Activated T-helper 17 cell treated with anti-CD3 and anti-CD28 coated beads, Interleukin-2, amount 50 U/mL, for 72 hours (primary cell): ENCODE data around the gene SLC6A2. TPM values are rescaled to one million over a fixed set of nuclear protein-coding genes. Genes with fewer than 3 reads are reported as not detected.

Experiments
- ATAC-seq: fragments of 150-1000 bp; cut with Tn5 transposase; replicated peaks from 2 replicates; pipeline ENCODE4 v1.10.0; 2021; ENCODE audit warnings: mild to moderate bottlenecking, moderate library complexity
- H3K27ac Mint-ChIP-seq: one replicate; pipeline ENCODE4 v1.8.0; 2022; ENCODE audit warnings: mixed read lengths
- H3K27me3 Mint-ChIP-seq: one replicate; pipeline ENCODE4 v1.8.0; 2022; ENCODE audit warnings: mixed read lengths
- H3K36me3 Mint-ChIP-seq: one replicate; pipeline ENCODE4 v1.8.0; 2022; ENCODE audit warnings: low read depth, mild to moderate bottlenecking, mixed read lengths
- H3K4me1 Mint-ChIP-seq: one replicate; pipeline ENCODE4 v1.8.0; 2022; ENCODE audit warnings: mixed read lengths
- H3K4me3 Mint-ChIP-seq: one replicate; pipeline ENCODE4 v1.8.0; 2022; ENCODE audit warnings: mild to moderate bottlenecking, mixed read lengths
- H3K9me3 Mint-ChIP-seq: one replicate; pipeline ENCODE4 v1.8.0; 2022; ENCODE audit warnings: mixed read lengths
- total RNA-seq, 2 donors: library from RNA; stranded (reverse); gene quantifications; one replicate each; pipeline ENCODE4 v1.2.3, GENCODE V29; 2022

SLC6A2 gene
- total RNA-seq, 2 donors from 2014 or later, result not detected

GRCh38 chr16:55660026-55660425 lies 4.2 kb downstream of the SLC6A2 start:
- H3K27ac Mint-ChIP-seq, result no peak overlapping the region
- ATAC-seq, result no peak
- H3K27me3 Mint-ChIP-seq, result peaks cover 14% of the 10 kb centered on the region
- peaks cover 6% of the 10 kb centered on the region for H3K9me3 Mint-ChIP-seq
- H3K4me3 Mint-ChIP-seq, result no peak overlapping the region
- no peaks in the 10 kb centered on the region for H3K4me1 Mint-ChIP-seq
- no peaks in the 10 kb centered on the region for H3K36me3 Mint-ChIP-seq

DNA sequence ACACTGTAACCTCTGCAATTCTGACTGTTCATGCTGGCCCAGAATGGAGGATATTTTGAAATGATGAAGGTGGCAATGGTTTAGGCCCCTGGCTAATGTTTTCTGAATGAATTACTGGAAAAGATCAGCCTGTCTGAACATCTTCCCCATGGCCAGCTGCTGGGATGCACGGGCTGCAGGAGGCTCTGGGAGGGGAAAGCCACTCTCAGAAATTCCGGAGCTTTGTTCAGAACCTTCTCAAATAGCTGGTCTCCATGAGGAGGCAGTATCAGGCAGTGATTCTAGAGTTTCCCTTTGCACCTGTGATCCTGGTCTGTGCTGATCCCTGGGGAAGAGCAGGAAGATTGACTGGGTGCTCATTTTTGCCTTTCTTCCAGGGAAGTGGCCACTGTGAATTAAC lies 5.0 kb downstream of the SLC6A2 start:
- H3K27me3 Mint-ChIP-seq, result peaks cover 17% of the 10 kb centered on the region
- H3K4me1 Mint-ChIP-seq, result no peaks in the 10 kb centered on the region
- no peak for ATAC-seq
- H3K9me3 Mint-ChIP-seq, result peaks cover 6% of the 10 kb centered on the region
- no peak overlapping the region for H3K27ac Mint-ChIP-seq
- H3K36me3 Mint-ChIP-seq, result no peaks in the 10 kb centered on the region
- H3K4me3 Mint-ChIP-seq, result no peak overlapping the region

GRCh38 chr16:55661941-55662643 lies 6.3 kb downstream of the SLC6A2 start:
- H3K4me1 Mint-ChIP-seq, result no peaks in the 10 kb centered on the region
- H3K27ac Mint-ChIP-seq, result no peak overlapping the region
- peaks cover 14% of the 10 kb centered on the region for H3K27me3 Mint-ChIP-seq
- no peak for ATAC-seq
- H3K9me3 Mint-ChIP-seq, result peaks cover 6% of the 10 kb centered on the region
- no peaks in the 10 kb centered on the region for H3K36me3 Mint-ChIP-seq
- no peak overlapping the region for H3K4me3 Mint-ChIP-seq

DNA sequence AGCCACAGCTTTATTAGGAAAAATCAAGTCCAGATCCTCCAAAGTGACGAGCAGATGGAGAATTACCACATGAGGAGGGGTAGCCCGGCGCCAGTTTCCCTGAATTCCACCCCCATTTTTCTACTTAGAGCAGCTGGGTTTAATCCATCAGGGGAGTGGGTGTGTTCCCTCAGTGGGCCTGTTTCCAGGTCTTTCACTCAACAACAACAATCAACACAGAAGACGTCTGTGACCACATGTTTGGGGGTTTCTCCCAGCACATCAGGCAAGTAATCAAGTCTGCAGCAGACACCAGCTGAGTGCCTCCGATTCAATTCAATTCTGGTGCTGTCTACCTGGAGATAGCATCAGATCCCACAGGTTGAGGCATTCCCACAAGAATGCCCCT lies 6.8 kb downstream of the SLC6A2 start:
- Mint-ChIP-seq H3K27me3 (peaks cover 12% of the 10 kb centered on the region), H3K27ac (no peak overlapping the region), H3K4me3 (no peak overlapping the region), H3K4me1 (no peaks in the 10 kb centered on the region), H3K9me3 (peaks cover 6% of the 10 kb centered on the region), H3K36me3 (no peaks in the 10 kb centered on the region)
- no peak for ATAC-seq

DNA sequence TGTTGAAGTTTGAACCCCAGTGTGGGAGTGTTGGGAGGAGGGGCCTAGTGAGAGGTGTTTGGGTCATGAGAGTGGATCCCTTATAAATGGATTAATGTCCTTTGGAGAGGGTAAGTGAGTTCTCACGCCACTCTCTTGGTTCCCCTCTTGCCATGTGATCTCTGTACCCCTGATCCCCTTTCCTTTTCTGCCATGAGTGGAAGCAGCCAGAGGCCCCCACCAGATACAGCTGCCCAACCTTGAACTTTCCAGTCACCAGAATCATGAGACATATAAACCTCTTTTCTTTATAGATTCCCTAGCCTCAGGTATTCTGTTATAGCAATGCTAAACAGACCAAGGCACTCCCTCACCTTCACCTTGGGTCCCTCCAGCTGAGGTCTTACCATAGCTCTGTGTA lies 7.4 kb downstream of the SLC6A2 start:
- no peaks in the 10 kb centered on the region for H3K36me3 Mint-ChIP-seq
- peaks cover 6% of the 10 kb centered on the region for H3K9me3 Mint-ChIP-seq
- H3K27ac Mint-ChIP-seq, result no peak overlapping the region
- no peaks in the 10 kb centered on the region for H3K4me1 Mint-ChIP-seq
- no peak for ATAC-seq
- H3K27me3 Mint-ChIP-seq, result peaks cover 14% of the 10 kb centered on the region
- H3K4me3 Mint-ChIP-seq, result no peak overlapping the region

- Mint-ChIP-seq H3K27ac (no peak overlapping the region), H3K36me3 (no peaks in the 10 kb centered on the region)
Measured at GRCh38 chr16:55663765-55664677, 8.2 kb downstream of the SLC6A2 start.

GRCh38 chr16:55664786-55665407 lies 9.1 kb downstream of the SLC6A2 start:
- H3K9me3 Mint-ChIP-seq, result peaks cover 6% of the 10 kb centered on the region
- H3K4me3 Mint-ChIP-seq, result no peak overlapping the region
- H3K27ac Mint-ChIP-seq, result no peak overlapping the region
- no peaks in the 10 kb centered on the region for H3K4me1 Mint-ChIP-seq
- no peak for ATAC-seq
- H3K36me3 Mint-ChIP-seq, result no peaks in the 10 kb centered on the region
- peaks cover 10% of the 10 kb centered on the region for H3K27me3 Mint-ChIP-seq

More at GRCh38 chr16:55663765-55664677, 8.2 kb downstream of the SLC6A2 start:
- ATAC-seq, result no peak
- peaks cover 10% of the 10 kb centered on the region for H3K27me3 Mint-ChIP-seq
- H3K9me3 Mint-ChIP-seq, result peaks cover 6% of the 10 kb centered on the region
- H3K4me1 Mint-ChIP-seq, result no peaks in the 10 kb centered on the region
- H3K4me3 Mint-ChIP-seq, result no peak overlapping the region

GRCh38 chr16:55665511-55665910 lies 9.7 kb downstream of the SLC6A2 start:
- H3K9me3 Mint-ChIP-seq, result peaks cover 6% of the 10 kb centered on the region
- peaks cover 10% of the 10 kb centered on the region for H3K27me3 Mint-ChIP-seq
- H3K4me3 Mint-ChIP-seq, result no peak overlapping the region
- H3K36me3 Mint-ChIP-seq, result no peaks in the 10 kb centered on the region
- H3K27ac Mint-ChIP-seq, result no peak overlapping the region
- H3K4me1 Mint-ChIP-seq, result no peaks in the 10 kb centered on the region
- no peak for ATAC-seq

DNA sequence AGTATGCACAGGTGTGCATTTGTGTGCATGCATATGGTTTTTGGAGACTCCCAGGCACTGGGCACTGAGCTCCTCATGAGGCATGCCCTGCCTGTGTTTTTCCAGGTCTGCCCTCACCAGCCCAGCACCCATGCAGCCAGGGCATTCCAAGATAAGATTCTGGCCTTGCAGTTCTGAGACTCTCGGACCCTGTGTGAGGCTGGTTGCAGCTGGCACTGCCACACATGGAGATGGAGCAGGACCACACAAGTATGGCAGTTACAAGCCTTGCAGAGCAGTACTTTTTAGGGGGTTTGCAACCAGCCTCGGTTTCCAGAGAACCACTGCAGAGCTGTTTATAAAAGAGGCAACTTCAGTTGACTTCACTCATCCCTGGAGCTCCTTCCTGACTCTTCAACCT lies 10.2 kb downstream of the SLC6A2 start:
- Mint-ChIP-seq H3K9me3 (peaks cover 6% of the 10 kb centered on the region), H3K27me3 (peaks cover 10% of the 10 kb centered on the region), H3K4me1 (no peaks in the 10 kb centered on the region), H3K36me3 (no peaks in the 10 kb centered on the region), H3K27ac (no peak overlapping the region), H3K4me3 (no peak overlapping the region)
- no peak for ATAC-seq

GRCh38 chr16:55667753-55668152 lies 12.0 kb downstream of the SLC6A2 start:
- Mint-ChIP-seq H3K4me1 (no peaks in the 10 kb centered on the region), H3K36me3 (no peaks in the 10 kb centered on the region), H3K27me3 (peaks cover 14% of the 10 kb centered on the region), H3K9me3 (peaks cover 6% of the 10 kb centered on the region), H3K27ac (no peak overlapping the region), H3K4me3 (no peak overlapping the region)
- no peak for ATAC-seq

DNA sequence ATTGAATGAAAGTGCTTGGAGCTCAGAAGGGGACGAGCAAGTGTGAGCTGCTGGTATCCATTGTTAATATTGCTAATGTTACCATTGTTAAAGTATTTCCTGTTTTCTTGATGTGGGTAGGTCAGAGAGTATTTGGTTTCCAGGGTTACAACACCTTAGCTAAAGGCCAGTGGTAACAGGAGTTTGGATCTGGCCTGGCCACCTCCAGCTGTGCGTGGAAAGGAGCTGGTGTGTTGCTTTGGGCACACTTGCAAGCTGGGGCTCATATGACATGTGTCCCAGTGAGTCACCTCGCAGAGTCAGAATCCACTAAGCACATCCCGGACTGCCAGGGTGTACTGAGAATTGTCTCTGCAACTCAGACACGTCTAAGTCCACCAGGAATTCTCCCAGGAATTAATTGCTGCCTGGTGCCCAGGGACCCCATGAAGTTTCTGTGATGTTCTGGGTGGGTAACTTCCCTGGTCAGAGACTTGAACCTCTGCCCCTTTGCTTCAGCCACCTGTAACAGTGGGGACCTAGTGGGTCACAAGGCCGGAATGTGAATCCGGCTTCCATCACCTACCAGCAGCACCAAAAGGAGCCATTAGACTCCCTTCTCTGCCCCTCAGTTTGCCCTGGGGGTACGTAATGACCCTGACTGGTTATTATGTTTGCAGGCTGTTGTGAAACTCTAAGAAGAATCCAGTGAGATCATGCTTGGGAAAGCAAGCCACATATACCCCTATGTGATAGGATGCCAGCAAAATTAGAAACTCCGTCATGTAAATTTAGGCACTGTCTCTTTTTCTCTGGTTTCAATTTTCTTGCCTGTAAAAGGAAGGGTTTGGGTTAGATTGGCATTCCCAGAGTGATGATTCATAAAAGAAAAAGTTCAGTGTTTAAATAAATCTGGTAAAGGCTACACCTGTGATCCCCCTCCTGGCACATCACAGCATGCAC lies 12.8 kb downstream of the SLC6A2 start:
- H3K4me3 Mint-ChIP-seq, result no peak overlapping the region
- no peak for ATAC-seq
- H3K27me3 Mint-ChIP-seq, result peaks cover 14% of the 10 kb centered on the region
- H3K27ac Mint-ChIP-seq, result no peak overlapping the region
- no peaks in the 10 kb centered on the region for H3K36me3 Mint-ChIP-seq
- peaks cover 1% of the 10 kb centered on the region for H3K9me3 Mint-ChIP-seq
- H3K4me1 Mint-ChIP-seq, result no peaks in the 10 kb centered on the region

- peaks cover 9% of the 10 kb centered on the region for H3K27me3 Mint-ChIP-seq
- H3K36me3 Mint-ChIP-seq, result no peaks in the 10 kb centered on the region
- no peak overlapping the region for H3K27ac Mint-ChIP-seq
Measured at GRCh38 chr16:55671206-55671973, 15.6 kb downstream of the SLC6A2 start.

GRCh38 chr16:55671974-55672280 lies 16.1 kb downstream of the SLC6A2 start:
- peaks cover 9% of the 10 kb centered on the region for H3K27me3 Mint-ChIP-seq
- H3K9me3 Mint-ChIP-seq, result no peaks in the 10 kb centered on the region
- H3K36me3 Mint-ChIP-seq, result no peaks in the 10 kb centered on the region
- no peak for ATAC-seq
- no peaks in the 10 kb centered on the region for H3K4me1 Mint-ChIP-seq
- H3K4me3 Mint-ChIP-seq, result no peak overlapping the region
- no peak overlapping the region for H3K27ac Mint-ChIP-seq

More at GRCh38 chr16:55671206-55671973, 15.6 kb downstream of the SLC6A2 start:
- ATAC-seq, result no peak
- no peaks in the 10 kb centered on the region for H3K9me3 Mint-ChIP-seq
- no peak overlapping the region for H3K4me3 Mint-ChIP-seq
- no peaks in the 10 kb centered on the region for H3K4me1 Mint-ChIP-seq
